GM12891 (cell line): ENCODE measurements around the gene PPP6R3.
A peak's percentile ranks its signal among the peaks of the same experiment; 100 is the strongest.
"Not testable (repeated sequence)": the region's sequence is repeated elsewhere in the genome, so short reads cannot be mapped to it uniquely, and the experiment has no call there.

Experiments
- DNase-seq: peaks from one replicate; pipeline ENCODE4 v3.0.0; 2011; ENCODE audit warnings: low spot score; ENCODE audit not compliant: insufficient read length
- FAIRE-seq: peaks from 2 replicates; lab custom pipeline; 2011; peaks lifted over from hg19 to GRCh38; lab: Jason Lieb, UNC
- PAX5 ChIP-seq: IDR thresholded peaks from 2 replicates; pipeline ENCODE4 v1.6.1; 2011; ENCODE audit warnings: low read length, moderate library complexity, mild to moderate bottlenecking; ENCODE audit not compliant: insufficient read depth, severe bottlenecking
- POLR2A ChIP-seq: IDR thresholded peaks from 2 replicates; pipeline ENCODE4 v1.6.1; 2011; ENCODE audit warnings: low read depth, low read length, control low read depth
- POLR2AphosphoS5 ChIP-seq: IDR thresholded peaks from 2 replicates; pipeline ENCODE4 v1.6.1; 2011; ENCODE audit warnings: low read depth, low read length, control low read depth
- POU2F2 ChIP-seq: IDR thresholded peaks from 2 replicates; pipeline ENCODE4 v1.6.1; 2011; ENCODE audit warnings: low read depth, mild to moderate bottlenecking, control low read depth, low read length, moderate library complexity
- SPI1 ChIP-seq: IDR thresholded peaks from 2 replicates; pipeline ENCODE4 v1.6.1; 2011; ENCODE audit warnings: low read depth, low read length, control low read depth
- TAF1 ChIP-seq: IDR thresholded peaks from 2 replicates; pipeline ENCODE4 v1.6.1; 2011; ENCODE audit warnings: low read depth, low read length, control low read depth

Gene PPP6R3

DNA sequence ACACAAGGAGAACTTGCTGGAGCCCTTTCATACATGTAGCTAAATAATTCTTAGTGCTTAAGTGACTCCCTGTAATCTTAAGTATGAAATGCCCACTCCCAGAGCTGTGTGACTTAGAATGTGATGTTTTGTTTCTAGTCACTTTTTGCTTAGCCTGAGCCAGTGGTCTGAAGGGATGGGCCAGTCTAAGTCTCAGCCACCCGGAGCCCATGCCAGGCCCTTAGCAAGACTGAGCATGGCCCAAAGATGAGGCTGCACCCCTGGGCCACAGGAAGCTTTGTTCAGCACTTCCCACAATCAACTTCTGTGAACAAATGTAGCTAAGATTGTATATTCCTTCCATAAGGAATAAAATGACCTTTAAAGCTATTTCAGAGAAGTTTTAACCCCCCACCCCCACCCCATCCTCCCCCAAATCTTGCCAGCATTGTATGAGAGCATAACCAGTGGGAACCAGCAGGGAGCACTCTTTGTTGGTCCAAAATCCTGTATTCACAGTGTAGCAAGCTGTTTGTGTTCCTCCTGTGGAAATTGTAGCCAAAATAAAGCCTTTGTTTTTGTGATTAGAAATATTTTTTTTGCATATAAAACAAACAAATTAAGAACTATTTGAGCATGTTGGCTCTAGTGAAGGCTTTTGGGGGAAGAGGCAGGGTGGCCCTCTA, 150.0 kb downstream of the PPP6R3 start:
- FAIRE-seq (no peak), DNase-seq (no peak)
- TF ChIP-seq SPI1 (no peak), POU2F2 (no peak), TAF1 (no peak), PAX5 (no peak), POLR2AphosphoS5 (no peak), POLR2A (no peak)

DNA sequence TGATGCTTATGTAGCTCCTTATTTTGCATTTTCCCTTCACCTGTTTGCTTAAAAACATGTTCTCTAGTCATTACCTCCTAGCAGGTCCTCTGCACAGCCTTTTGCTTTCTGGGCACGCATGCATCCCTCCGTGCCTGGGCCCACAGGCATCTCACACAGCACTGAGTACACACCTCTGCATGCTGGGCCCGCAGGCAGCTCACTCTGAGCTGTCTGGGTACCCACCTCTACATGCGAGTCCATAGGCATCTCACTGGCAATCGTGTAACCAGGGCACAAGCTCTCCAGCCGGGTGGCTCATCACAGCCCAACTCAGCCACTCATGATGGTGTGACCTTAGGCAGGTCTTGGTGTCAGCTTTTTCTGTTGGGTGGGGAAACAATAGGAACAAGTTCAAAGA, 155.1 kb downstream of the PPP6R3 start:
- no peak for TF ChIP-seq SPI1
- TF ChIP-seq TAF1 = no peak
- no peak for TF ChIP-seq POU2F2
- no peak for TF ChIP-seq PAX5
- TF ChIP-seq POLR2A = no peak
- TF ChIP-seq POLR2AphosphoS5 = no peak
- FAIRE-seq (no peak), DNase-seq (no peak)

DNA sequence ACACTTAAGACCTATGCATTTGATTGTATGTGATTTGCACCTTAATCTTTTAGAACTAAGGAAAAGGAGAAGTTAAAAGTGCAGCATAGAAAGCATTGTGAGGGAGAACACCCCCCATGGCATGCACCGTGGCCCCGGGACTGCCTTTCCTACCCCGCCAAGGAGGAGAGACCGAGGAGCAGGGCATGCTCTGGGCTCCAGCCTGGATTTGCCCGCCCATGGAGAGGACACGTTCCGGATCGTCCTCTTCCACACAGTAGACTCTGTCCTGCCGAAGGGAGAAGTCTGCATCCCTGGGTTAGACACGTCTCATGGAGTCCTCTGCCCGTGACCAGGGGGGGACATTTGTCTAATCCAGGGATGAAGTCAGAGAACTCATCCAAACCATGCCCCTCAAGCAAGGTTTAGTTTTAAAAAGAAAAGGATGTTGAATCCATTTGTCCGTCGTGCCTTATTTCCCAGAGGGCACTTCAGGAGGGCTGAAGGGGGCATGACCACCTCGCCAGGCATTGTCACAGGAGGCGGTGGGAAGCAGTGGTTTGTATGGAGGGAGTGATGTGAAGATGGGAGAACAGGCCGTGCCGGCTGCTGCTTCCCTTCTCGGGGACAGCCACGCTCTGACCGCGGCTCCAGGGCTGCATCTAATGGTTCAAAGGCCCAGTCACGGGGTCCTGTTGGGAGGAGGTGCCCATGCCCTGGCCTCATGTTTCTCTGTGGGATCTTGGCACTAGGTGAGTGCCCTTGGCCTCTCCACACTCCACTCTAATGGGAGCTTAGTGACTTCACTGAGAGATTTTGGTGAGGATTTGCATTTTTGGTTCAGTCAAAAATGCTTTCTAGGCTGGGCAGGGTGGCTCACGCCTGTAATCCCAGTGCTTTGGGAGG, 157.6 kb downstream of the PPP6R3 start:
- no peak for FAIRE-seq
- TF ChIP-seq POLR2AphosphoS5 (peak; percentile 39; the same call in 1 of the 2 replicates), POU2F2 (no peak)
- no peak for DNase-seq

DNA sequence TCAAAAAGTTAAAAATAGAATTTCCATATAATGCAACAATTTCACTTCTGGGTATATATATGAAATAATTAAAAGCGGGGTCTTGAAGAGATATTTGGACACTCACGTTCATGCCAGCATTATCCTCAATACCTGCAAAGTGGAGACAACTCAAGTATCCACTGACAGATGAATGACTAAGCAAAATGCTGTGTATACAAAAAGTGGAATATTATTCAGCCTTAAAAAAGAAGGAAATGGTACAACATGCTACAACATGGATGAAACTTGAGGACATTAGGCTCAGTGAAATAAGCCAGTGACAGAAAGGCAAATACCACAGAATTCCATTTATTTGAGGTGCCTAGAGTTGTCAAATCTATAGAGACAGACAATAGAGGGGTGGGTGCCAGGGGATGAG, 161.3 kb downstream of the PPP6R3 start:
- TF ChIP-seq SPI1 (no peak), POU2F2 (no peak), POLR2AphosphoS5 (no peak), PAX5 (no peak)
- no peak for FAIRE-seq
- DNase-seq = no peak

DNA sequence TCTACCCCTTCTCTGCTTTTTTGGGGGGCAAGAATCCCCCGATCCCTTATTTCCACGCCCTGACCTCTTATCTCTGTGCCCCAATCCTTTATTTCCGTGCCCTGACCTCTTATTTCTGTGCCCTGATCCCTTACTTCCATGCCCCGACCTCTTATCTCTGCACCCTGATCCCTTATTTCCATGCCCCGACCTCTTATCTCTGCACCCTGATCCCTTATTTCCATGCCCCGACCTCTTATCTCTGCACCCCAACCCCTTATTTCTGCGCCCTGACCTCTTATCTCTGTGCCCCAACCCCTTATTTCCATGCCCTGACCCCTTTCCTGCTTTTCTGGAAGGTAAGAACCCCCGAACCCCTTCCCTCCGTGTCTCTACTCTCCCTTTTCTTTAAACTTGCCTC, 163.2 kb downstream of the PPP6R3 start:
- not testable (repeated sequence) for FAIRE-seq, DNase-seq

DNA sequence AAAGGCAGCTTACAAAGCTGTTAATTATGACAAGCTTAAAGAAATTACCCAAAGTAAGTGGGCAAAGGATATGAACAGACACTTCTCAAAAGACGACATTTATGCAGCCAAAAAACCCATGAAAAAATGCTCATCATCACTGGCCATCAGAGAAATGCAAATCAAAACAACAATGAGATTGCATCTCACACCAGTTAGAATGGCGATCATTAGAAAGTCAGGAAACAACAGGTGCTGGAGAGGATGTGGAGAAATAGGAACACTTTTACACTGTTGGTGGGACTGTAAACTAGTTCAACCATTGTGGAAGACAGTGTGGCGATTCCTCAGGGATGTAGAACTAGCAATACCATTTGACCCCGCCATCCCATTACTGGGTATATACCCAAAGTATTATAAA, 164.5 kb downstream of the PPP6R3 start:
- not testable (repeated sequence) for FAIRE-seq

GRCh38 chr11:68626236-68626635, 165.7 kb downstream of the PPP6R3 start:
- not testable (repeated sequence) for FAIRE-seq, DNase-seq

More for the DNA sequence above, 164.5 kb downstream of the PPP6R3 start:
- not testable (repeated sequence) for DNase-seq

GRCh38 chr11:68628837-68629236, 168.3 kb downstream of the PPP6R3 start:
- not testable (repeated sequence) for DNase-seq, FAIRE-seq

DNA sequence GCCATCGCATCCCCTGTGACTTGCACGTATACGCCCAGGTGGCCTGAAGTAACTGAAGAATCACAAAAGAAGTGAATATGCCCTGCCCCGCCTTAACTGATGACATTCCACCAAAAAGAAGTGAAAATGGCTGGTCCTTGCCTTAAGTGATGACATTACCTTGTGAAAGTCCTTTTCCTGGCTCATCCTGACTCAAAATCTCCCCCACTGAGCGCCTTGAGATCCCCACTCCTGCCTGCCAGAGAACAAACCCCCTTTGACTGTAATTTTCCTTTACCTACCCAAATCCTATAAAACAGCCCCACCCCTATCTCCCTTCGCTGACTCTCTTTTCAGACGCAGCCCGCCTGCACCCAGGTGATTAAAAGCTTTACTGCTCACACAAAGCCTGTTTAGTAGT, 171.8 kb downstream of the PPP6R3 start:
- DNase-seq, FAIRE-seq: not testable (repeated sequence)

GRCh38 chr11:68632802-68633201, 172.2 kb downstream of the PPP6R3 start:
- no peak for TF ChIP-seq SPI1
- no peak for TF ChIP-seq POLR2AphosphoS5
- TF ChIP-seq TAF1 = no peak
- no peak for TF ChIP-seq POLR2A
- no peak for TF ChIP-seq POU2F2
- no peak for TF ChIP-seq PAX5
- no peak for DNase-seq
- FAIRE-seq = no peak

DNA sequence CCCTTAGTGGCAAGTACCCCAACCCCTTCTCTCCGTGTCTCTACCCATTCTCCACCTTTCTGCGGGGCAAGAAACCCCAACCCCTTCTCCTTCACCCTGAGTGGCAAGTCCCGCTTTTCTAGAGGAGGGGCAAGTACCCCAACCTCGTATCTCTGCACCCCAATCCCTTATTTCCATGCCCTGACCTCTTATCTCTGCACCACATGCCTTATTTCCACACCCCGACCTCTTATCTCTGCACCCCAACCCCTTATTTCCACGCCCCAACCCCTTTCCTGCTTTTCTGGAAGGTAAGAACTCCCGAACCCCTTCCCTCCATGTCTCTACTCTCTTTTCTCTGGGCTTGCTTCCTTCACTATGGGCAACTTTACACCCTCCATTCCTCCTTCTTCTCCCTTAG, 174.1 kb downstream of the PPP6R3 start:
- not testable (repeated sequence) for DNase-seq, FAIRE-seq

- DNase-seq, FAIRE-seq: not testable (repeated sequence)
Measured at GRCh38 chr11:68635172-68635571, 174.6 kb downstream of the PPP6R3 start.

- not testable (repeated sequence) for FAIRE-seq, DNase-seq
Measured at GRCh38 chr11:68635883-68636282, 175.3 kb downstream of the PPP6R3 start.

- not testable (repeated sequence) for DNase-seq, FAIRE-seq
Measured at GRCh38 chr11:68639322-68639721, 178.8 kb downstream of the PPP6R3 start.
